Peyer's patch (tissue), 4 donors: ENCODE data around the gene RNF14.

Experiments
- CTCF ChIP-seq, 6 experiments: fragments of 450-650 bp in 4 of 6; fragments of 200-600 bp in 2 of 6; sonication (generic) in 1 of 6; IDR thresholded peaks; one replicate each; pipeline ENCODE4 v1.5.1; 2017 to 2019; ENCODE audit warnings: antibody characterized with exemption in 6 of 6, mild to moderate bottlenecking in 3 of 6, moderate library complexity in 1 of 6
- POLR2A ChIP-seq, 2 donors: fragments of 450-650 bp; IDR thresholded peaks; one replicate each; pipeline ENCODE4 v1.5.1; 2017; ENCODE audit warnings: antibody characterized with exemption in 2 of 2, mild to moderate bottlenecking in 2 of 2, moderate library complexity in 2 of 2

GRCh38 chr5:141976176-141976575, 7.3 kb downstream of the RNF14 start:
- TF ChIP-seq CTCF (IDR thresholded peaks at IDR 0.05) (no peak), POLR2A (IDR thresholded peaks at IDR 0.05) (no peak)
